DOHH2 (cell line): ENCODE results near the gene DPYD.

Experiments
- CTCF ChIP-seq: fragments of 200-600 bp; sonication (generic); IDR thresholded peaks from one replicate; pipeline ENCODE4 v1.5.1; 2014; ENCODE audit warnings: antibody characterized with exemption, mild to moderate bottlenecking, low read depth, low read length; ENCODE audit not compliant: poor library complexity, severe bottlenecking
- EZH2phosphoT487 ChIP-seq: fragments of 200-600 bp; sonication (generic); IDR thresholded peaks from 2 replicates; pipeline ENCODE4 v1.6.1; 2017; ENCODE audit warnings: borderline replicate concordance, mild to moderate bottlenecking, antibody characterized with exemption, low read length, moderate library complexity, mixed read lengths

GRCh38 chr1:97619706-97620105 is 301.1 kb downstream of the DPYD start:
- TF ChIP-seq CTCF (no peak), EZH2phosphoT487 (no peak)
